DMS79 (cell line): ENCODE measurements around the gene MKI67.

Experiments used
- DNase-seq: peaks from one replicate; lab custom pipeline; 2025; lab: John Stamatoyannopoulos, UW

MKI67 gene

GRCh38 chr10:128051548-128051947 lies 74.7 kb downstream of the MKI67 start:
- DNase-seq: no peak

GRCh38 chr10:128050936-128051335 lies 75.3 kb downstream of the MKI67 start:
- no peak for DNase-seq

- no peak for DNase-seq
Measured at GRCh38 chr10:128050121-128050516, 76.1 kb downstream of the MKI67 start.

- no peak for DNase-seq
Measured at GRCh38 chr10:128049226-128050120, 76.8 kb downstream of the MKI67 start.

GRCh38 chr10:128048819-128049210 lies 77.4 kb downstream of the MKI67 start:
- no peak for DNase-seq

- DNase-seq: no peak
Measured at GRCh38 chr10:128047991-128048818, 78.0 kb downstream of the MKI67 start.

- no peak for DNase-seq
Measured at GRCh38 chr10:128047351-128047750, 78.9 kb downstream of the MKI67 start.

GRCh38 chr10:128046953-128047290 lies 79.3 kb downstream of the MKI67 start:
- no peak for DNase-seq
